Measurements from ENCODE around the gene STAT3. TPM values are rescaled to one million over a fixed set of nuclear protein-coding genes. Genes with fewer than 3 reads are reported as not detected.

The STAT3 gene
- total and polyA plus RNA-seq, 4 donors = 34.1 to 297 (median 178) TPM

DNA sequence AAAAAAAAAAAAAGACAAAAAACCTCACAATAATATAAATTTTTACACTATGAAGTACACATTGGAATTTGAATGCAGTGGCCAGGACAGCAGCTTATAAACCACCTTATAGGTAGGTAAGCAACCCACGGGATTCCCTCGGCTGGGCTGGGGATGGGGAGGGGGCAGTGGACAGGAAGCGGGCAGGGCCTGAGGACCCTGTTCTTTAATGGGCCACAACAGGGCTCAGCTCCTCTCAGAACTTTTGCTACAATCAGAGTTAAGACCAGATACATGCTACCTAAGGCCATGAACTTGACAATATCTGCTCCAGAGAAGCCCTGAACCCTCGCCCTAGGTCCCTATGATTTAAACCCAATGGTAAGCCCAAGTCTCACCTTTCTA, 74.9 kb downstream of the STAT3 start:
- H3K27me3 ChIP-seq (ENCODE audit: control insufficient read depth in 1 of 2, insufficient read depth in 2 of 2, low read length in 1 of 2) = no peaks in the 10 kb centered on the region
- no peaks in the 10 kb centered on the region for H3K4me1 ChIP-seq (ENCODE audit: control insufficient read depth in 1 of 2, insufficient read depth in 2 of 2, low read length in 2 of 2)
- no peaks in the 10 kb centered on the region for H3K9me3 ChIP-seq (ENCODE audit: control insufficient read depth, low read length)
- peaks cover 0 to 5% of the 10 kb centered on the region in 2 donors for H3K36me3 ChIP-seq (ENCODE audit: control insufficient read depth in 1 of 2, insufficient read depth in 2 of 2, low read length in 1 of 2)
- no peak overlapping the region for H3K27ac ChIP-seq (ENCODE audit: low read depth in 1 of 2, low read length in 2 of 2)
- DNase-seq (peak in 1 of 2 donors; percentile 40), ATAC-seq (ENCODE audit: low FRiP score) (no peak)
- no peak overlapping the region for H3K4me3 ChIP-seq (ENCODE audit: low read length in 2 of 2)
- 85 to 89% methylated on average over 4 of the region's 4 CpGs for WGBS, 2 donors
- intact Hi-C loops (cut with DNase I) = no loop called here

DNA sequence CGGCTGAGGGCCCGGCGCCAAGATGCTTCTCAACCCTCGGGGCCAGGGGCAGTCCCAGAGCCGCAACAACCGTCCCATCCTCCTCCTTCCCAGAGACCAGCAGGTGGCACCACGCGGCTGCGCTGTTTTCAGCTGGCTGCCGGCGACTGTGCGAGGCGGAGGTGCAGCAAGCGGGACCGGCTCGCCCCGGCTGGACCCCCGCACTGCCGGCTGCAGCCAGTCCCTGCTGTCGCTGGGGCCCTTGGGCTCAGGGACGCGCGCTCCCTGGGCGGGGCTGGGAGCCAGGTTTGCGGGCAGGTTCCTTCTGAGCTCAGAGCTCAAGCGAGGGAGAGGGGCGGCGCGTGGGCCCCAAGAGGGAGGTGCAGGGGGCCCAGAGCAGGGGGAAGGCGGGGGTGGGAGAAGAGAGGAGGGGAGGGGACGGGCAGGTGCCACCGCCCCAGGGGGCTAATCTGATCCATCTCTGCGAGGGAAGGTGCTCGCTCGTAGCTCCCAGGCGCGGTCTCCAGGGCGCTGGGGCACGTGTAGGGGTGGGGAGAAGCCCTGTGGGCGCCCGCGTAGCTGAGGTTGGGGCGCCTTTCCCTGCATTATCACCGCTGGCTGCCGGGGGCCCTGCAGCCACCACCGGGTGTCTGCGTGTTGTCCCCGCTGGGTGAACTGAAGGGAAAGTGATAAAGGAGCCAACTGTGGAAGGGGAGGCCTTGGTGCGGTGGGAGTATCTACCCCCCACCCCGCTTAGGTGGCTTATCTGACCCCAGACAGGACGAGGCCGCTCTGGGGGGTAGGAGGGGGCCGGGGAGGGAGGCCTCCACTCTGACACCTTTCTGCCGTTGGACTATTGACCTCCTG, 75.7 kb downstream of the STAT3 start:
- Histone ChIP-seq H3K27ac (ENCODE audit: low read depth in 1 of 2, low read length in 2 of 2) (peak overlapping the region in 1 of 2 donors; percentile 65), H3K4me3 (ENCODE audit: low read length in 2 of 2) (no peak overlapping the region), H3K36me3 (ENCODE audit: control insufficient read depth in 1 of 2, insufficient read depth in 2 of 2, low read length in 1 of 2) (peaks cover 0 to 5% of the 10 kb centered on the region in 2 donors), H3K27me3 (ENCODE audit: control insufficient read depth in 1 of 2, insufficient read depth in 2 of 2, low read length in 1 of 2) (no peaks in the 10 kb centered on the region), H3K9me3 (ENCODE audit: control insufficient read depth, low read length) (no peaks in the 10 kb centered on the region), H3K4me1 (ENCODE audit: control insufficient read depth in 1 of 2, insufficient read depth in 2 of 2, low read length in 2 of 2) (no peaks in the 10 kb centered on the region)
- DNase-seq (peak; percentile 92 to 94), ATAC-seq (ENCODE audit: low FRiP score) (peak; percentile 86)
- WGBS, 2 donors = 32 to 33% methylated on average over 48 to 54 of the region's 54 CpGs
- intact Hi-C loops (cut with DNase I) = no loop called here

- DNase-seq (no peak), ATAC-seq (ENCODE audit: low FRiP score) (no peak)
- 14 to 20% methylated on average over 5 of the region's 5 CpGs for WGBS, 2 donors
- intact Hi-C loops (cut with DNase I) = no loop called here
- Histone ChIP-seq H3K4me3 (ENCODE audit: low read length in 2 of 2) (no peak overlapping the region), H3K4me1 (ENCODE audit: control insufficient read depth in 1 of 2, insufficient read depth in 2 of 2, low read length in 2 of 2) (no peaks in the 10 kb centered on the region), H3K36me3 (ENCODE audit: control insufficient read depth in 1 of 2, insufficient read depth in 2 of 2, low read length in 1 of 2) (peaks cover 0 to 2% of the 10 kb centered on the region in 2 donors), H3K27me3 (ENCODE audit: control insufficient read depth in 1 of 2, insufficient read depth in 2 of 2, low read length in 1 of 2) (no peaks in the 10 kb centered on the region), H3K27ac (ENCODE audit: low read depth in 1 of 2, low read length in 2 of 2) (peak overlapping the region in 1 of 2 donors; percentile 65), H3K9me3 (ENCODE audit: control insufficient read depth, low read length) (no peaks in the 10 kb centered on the region)
Measured at GRCh38 chr17:42312035-42312284, 76.3 kb downstream of the STAT3 start.

- 63 to 64% methylated on average over 19 of the region's 19 CpGs for WGBS, 2 donors
- Histone ChIP-seq H3K27ac (ENCODE audit: low read depth in 1 of 2, low read length in 2 of 2) (peak overlapping the region in 1 of 2 donors; percentile 65), H3K4me1 (ENCODE audit: control insufficient read depth in 1 of 2, insufficient read depth in 2 of 2, low read length in 2 of 2) (no peaks in the 10 kb centered on the region), H3K36me3 (ENCODE audit: control insufficient read depth in 1 of 2, insufficient read depth in 2 of 2, low read length in 1 of 2) (peaks cover 0 to 2% of the 10 kb centered on the region in 2 donors), H3K9me3 (ENCODE audit: control insufficient read depth, low read length) (no peaks in the 10 kb centered on the region), H3K27me3 (ENCODE audit: control insufficient read depth in 1 of 2, insufficient read depth in 2 of 2, low read length in 1 of 2) (no peaks in the 10 kb centered on the region), H3K4me3 (ENCODE audit: low read length in 2 of 2) (no peak overlapping the region)
- intact Hi-C loops (cut with DNase I) = no loop called here
- ATAC-seq (ENCODE audit: low FRiP score) (peak; percentile 92), DNase-seq (peak; percentile 91 to 94)
Measured at GRCh38 chr17:42311240-42312034, 76.8 kb downstream of the STAT3 start.

DNA sequence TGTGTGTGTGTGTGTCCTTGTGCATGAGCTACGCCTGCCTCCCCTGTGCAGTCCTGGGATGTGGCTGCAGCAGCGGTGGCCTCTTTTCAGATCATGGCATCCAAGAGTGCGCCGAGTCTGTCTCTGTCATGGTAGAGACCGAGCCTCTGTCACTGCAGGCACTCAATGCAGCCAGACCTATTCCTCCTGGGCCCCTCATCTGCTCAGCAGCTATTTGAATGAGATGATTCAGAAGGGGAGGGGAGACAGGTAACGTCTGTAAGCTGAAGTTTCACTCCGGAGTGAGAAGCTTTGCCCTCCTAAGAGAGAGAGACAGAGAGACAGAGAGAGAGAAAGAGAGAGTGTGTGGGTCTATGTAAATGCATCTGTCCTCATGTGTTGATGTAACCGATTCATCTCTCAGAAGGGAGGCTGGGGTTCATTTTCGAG, 77.4 kb downstream of the STAT3 start:
- no peak overlapping the region for H3K27ac ChIP-seq (ENCODE audit: low read depth in 1 of 2, low read length in 2 of 2)
- H3K4me3 ChIP-seq (ENCODE audit: low read length in 2 of 2) = no peak overlapping the region
- intact Hi-C loops (cut with DNase I) = no loop called here
- WGBS, 2 donors = 78 to 85% methylated on average over 9 of the region's 9 CpGs
- DNase-seq = no peak
- H3K36me3 ChIP-seq (ENCODE audit: control insufficient read depth in 1 of 2, insufficient read depth in 2 of 2, low read length in 1 of 2) = peaks cover 0 to 2% of the 10 kb centered on the region in 2 donors
- H3K27me3 ChIP-seq (ENCODE audit: control insufficient read depth in 1 of 2, insufficient read depth in 2 of 2, low read length in 1 of 2) = no peaks in the 10 kb centered on the region
- H3K4me1 ChIP-seq (ENCODE audit: control insufficient read depth in 1 of 2, insufficient read depth in 2 of 2, low read length in 2 of 2) = no peaks in the 10 kb centered on the region
- ATAC-seq (ENCODE audit: low FRiP score) = no peak
- no peaks in the 10 kb centered on the region for H3K9me3 ChIP-seq (ENCODE audit: control insufficient read depth, low read length)

DNA sequence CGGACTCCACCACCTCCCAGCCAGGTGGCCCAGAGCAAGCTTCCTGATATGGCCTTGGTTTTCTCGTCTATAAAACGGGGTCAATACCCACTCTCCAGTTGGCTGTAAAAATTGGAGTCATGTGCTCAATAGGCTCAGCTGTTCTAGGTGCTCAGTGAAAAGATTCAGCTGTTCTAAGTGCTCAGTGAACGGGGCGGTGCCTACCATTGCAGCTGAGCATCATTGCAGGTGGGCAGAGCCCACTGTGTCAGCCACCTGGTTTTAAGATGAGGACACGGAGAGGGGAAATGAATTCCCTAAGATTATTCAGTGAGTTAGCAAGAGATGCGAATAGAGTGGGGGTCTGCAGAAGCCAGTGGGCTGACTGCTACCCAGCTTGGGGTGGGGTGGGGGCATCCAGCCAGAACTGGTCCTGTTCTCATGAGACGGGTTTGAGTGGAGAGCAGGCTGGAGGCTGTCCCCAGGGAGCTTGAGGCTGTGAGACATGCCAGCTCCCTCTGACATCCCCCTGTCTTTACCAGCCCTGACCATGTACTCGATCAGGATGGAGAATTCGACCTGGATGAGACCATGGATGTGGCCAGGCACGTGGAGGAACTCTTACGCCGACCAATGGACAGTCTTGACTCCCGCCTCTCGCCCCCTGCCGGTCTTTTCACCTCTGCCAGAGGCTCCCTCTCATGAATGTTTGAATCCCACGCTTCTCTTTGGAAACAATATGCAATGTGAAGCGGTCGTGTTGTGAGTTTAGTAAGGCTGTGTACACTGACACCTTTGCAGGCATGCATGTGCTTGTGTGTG, 78.1 kb downstream of the STAT3 start:
- Histone ChIP-seq H3K27me3 (ENCODE audit: control insufficient read depth in 1 of 2, insufficient read depth in 2 of 2, low read length in 1 of 2) (no peaks in the 10 kb centered on the region), H3K36me3 (ENCODE audit: control insufficient read depth in 1 of 2, insufficient read depth in 2 of 2, low read length in 1 of 2) (peaks cover 0 to 2% of the 10 kb centered on the region in 2 donors), H3K9me3 (ENCODE audit: control insufficient read depth, low read length) (no peaks in the 10 kb centered on the region), H3K4me3 (ENCODE audit: low read length in 2 of 2) (no peak overlapping the region), H3K4me1 (ENCODE audit: control insufficient read depth in 1 of 2, insufficient read depth in 2 of 2, low read length in 2 of 2) (no peaks in the 10 kb centered on the region), H3K27ac (ENCODE audit: low read depth in 1 of 2, low read length in 2 of 2) (no peak overlapping the region)
- DNase-seq (no peak), ATAC-seq (ENCODE audit: low FRiP score) (no peak)
- intact Hi-C loops (cut with DNase I) = no loop called here
- 75 to 79% methylated on average over 19 of the region's 19 CpGs for WGBS, 2 donors

DNA sequence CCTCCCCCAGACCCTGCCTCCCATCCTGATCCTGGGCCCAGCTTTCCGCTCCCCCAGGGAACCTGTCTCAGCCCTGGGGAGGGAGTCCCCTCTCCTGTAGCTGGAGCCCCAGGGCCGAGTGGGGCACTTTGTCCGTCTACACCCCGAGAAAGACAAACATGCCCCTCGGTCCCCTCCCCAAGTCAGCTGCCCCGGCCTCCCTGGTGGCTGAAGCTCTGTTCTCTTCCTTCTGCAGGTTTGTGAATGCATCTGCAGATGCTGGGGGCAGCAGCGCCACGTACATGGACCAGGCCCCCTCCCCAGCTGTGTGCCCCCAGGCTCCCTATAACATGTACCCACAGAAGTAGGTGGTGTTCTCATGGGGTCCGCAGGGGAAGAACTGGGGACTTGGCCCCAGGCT, 79.1 kb downstream of the STAT3 start:
- WGBS, 2 donors = 70 to 71% methylated on average over 9 of the region's 9 CpGs
- H3K4me1 ChIP-seq (ENCODE audit: control insufficient read depth in 1 of 2, insufficient read depth in 2 of 2, low read length in 2 of 2) = no peaks in the 10 kb centered on the region
- no peaks in the 10 kb centered on the region for H3K9me3 ChIP-seq (ENCODE audit: control insufficient read depth, low read length)
- H3K4me3 ChIP-seq (ENCODE audit: low read length in 2 of 2) = no peak overlapping the region
- no peak overlapping the region for H3K27ac ChIP-seq (ENCODE audit: low read depth in 1 of 2, low read length in 2 of 2)
- no peaks in the 10 kb centered on the region for H3K27me3 ChIP-seq (ENCODE audit: control insufficient read depth in 1 of 2, insufficient read depth in 2 of 2, low read length in 1 of 2)
- intact Hi-C loops (cut with DNase I) = no loop called here
- DNase-seq = no peak
- peaks cover 0 to 2% of the 10 kb centered on the region in 2 donors for H3K36me3 ChIP-seq (ENCODE audit: control insufficient read depth in 1 of 2, insufficient read depth in 2 of 2, low read length in 1 of 2)
- ATAC-seq (ENCODE audit: low FRiP score) = no peak

GRCh38 chr17:42308446-42308845, 79.8 kb downstream of the STAT3 start:
- ATAC-seq (ENCODE audit: low FRiP score) (no peak), DNase-seq (no peak)
- H3K27ac ChIP-seq (ENCODE audit: low read depth in 1 of 2, low read length in 2 of 2) = no peak overlapping the region

More at GRCh38 chr17:42308446-42308845, 79.8 kb downstream of the STAT3 start:
- no peaks in the 10 kb centered on the region for H3K4me1 ChIP-seq (ENCODE audit: control insufficient read depth in 1 of 2, insufficient read depth in 2 of 2, low read length in 2 of 2)
- no peaks in the 10 kb centered on the region for H3K27me3 ChIP-seq (ENCODE audit: control insufficient read depth in 1 of 2, insufficient read depth in 2 of 2, low read length in 1 of 2)
- 86 to 87% methylated on average over 7 of the region's 7 CpGs for WGBS, 2 donors
- intact Hi-C loops (cut with DNase I) = no loop called here
- H3K36me3 ChIP-seq (ENCODE audit: control insufficient read depth in 1 of 2, insufficient read depth in 2 of 2, low read length in 1 of 2) = no peaks in the 10 kb centered on the region
- no peak overlapping the region for H3K4me3 ChIP-seq (ENCODE audit: low read length in 2 of 2)
- no peaks in the 10 kb centered on the region for H3K9me3 ChIP-seq (ENCODE audit: control insufficient read depth, low read length)

All from aorta (tissue), 5 donors.